ENCODE data around the gene ANP32E. TPM values are rescaled to one million over a fixed set of nuclear protein-coding genes. Genes with fewer than 3 reads are reported as not detected.
"Not testable (repeated sequence)": the region's sequence is repeated elsewhere in the genome, so short reads cannot be mapped to it uniquely, and the experiment has no call there.

Gene ANP32E
- total and polyA plus RNA-seq, 4 donors, result 20.8 to 39.1 (median 33.2) TPM

DNA sequence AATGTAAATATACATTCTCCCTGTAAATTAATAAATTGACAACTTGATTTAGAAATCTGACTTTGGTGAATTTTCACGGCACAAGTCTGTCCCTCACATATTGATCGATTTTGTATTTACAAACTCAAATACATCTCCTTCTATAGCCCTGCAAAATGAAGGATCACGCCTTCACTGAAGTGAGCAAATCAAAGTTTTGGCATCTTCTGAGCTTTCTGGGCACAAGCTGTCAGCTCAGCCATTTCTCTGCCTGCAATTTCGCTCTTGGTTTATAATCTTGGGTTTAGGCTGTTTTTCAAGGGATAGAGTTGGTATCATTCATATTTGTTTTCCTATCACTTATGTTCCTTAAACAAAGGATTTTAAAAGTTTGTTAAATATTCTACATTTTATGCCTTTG lies 25.8 kb downstream of the ANP32E start:
- DNase-seq (no peak), ATAC-seq (ENCODE audit: insufficient read depth, low FRiP score) (no peak)
- WGBS, 2 donors, result 95 to 97% methylated on average over 4 of the region's 4 CpGs
- TF ChIP-seq, protein P1, sequence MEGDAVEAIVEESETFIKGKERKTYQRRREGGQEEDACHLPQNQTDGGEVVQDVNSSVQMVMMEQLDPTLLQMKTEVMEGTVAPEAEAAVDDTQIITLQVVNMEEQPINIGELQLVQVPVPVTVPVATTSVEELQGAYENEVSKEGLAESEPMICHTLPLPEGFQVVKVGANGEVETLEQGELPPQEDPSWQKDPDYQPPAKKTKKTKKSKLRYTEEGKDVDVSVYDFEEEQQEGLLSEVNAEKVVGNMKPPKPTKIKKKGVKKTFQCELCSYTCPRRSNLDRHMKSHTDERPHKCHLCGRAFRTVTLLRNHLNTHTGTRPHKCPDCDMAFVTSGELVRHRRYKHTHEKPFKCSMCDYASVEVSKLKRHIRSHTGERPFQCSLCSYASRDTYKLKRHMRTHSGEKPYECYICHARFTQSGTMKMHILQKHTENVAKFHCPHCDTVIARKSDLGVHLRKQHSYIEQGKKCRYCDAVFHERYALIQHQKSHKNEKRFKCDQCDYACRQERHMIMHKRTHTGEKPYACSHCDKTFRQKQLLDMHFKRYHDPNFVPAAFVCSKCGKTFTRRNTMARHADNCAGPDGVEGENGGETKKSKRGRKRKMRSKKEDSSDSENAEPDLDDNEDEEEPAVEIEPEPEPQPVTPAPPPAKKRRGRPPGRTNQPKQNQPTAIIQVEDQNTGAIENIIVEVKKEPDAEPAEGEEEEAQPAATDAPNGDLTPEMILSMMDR (IDR thresholded peaks at IDR 0.05; ENCODE audit: control extremely low read depth, extremely low read depth), result no peak
- Histone ChIP-seq H3K36me3 (ENCODE audit: control insufficient read depth in 4 of 4, insufficient read depth in 4 of 4, low read length in 4 of 4) (no peaks in the 10 kb centered on the region), H3K4me3 (no peak overlapping the region), H3K9me3 (ENCODE audit: control insufficient read depth in 4 of 4, insufficient read depth in 3 of 4, low read length in 3 of 4) (no peaks in the 10 kb centered on the region), H3K27ac (ENCODE audit: low read depth in 1 of 2, low read length in 1 of 2) (no peak overlapping the region), H3K9ac (ENCODE audit: insufficient read depth in 1 of 2, low read length in 2 of 2) (no peak overlapping the region), H3K27me3 (ENCODE audit: control insufficient read depth in 3 of 3, insufficient read depth in 3 of 3, low read length in 2 of 3) (no peaks in the 10 kb centered on the region), H3K4me1 (ENCODE audit: control insufficient read depth in 5 of 5, insufficient read depth in 5 of 5, low read length in 5 of 5) (peaks cover 0 to 5% (median 0%) of the 10 kb centered on the region in 5 donors)

GRCh38 chr1:150208460-150208859 lies 27.5 kb downstream of the ANP32E start:
- DNase-seq; H3K4me1 ChIP-seq (ENCODE audit: control insufficient read depth in 5 of 5, insufficient read depth in 5 of 5, low read length in 5 of 5); H3K27ac ChIP-seq (ENCODE audit: low read depth in 1 of 2, low read length in 1 of 2); ATAC-seq (ENCODE audit: insufficient read depth, low FRiP score); H3K36me3 ChIP-seq (ENCODE audit: control insufficient read depth in 4 of 4, insufficient read depth in 4 of 4, low read length in 4 of 4); H3K27me3 ChIP-seq (ENCODE audit: control insufficient read depth in 3 of 3, insufficient read depth in 3 of 3, low read length in 2 of 3); H3K4me3 ChIP-seq; H3K9ac ChIP-seq (ENCODE audit: insufficient read depth in 1 of 2, low read length in 2 of 2); H3K9me3 ChIP-seq (ENCODE audit: control insufficient read depth in 4 of 4, insufficient read depth in 3 of 4, low read length in 3 of 4): not testable (repeated sequence)
- WGBS, 2 donors, result 91 to 95% methylated on average over 6 of the region's 6 CpGs

DNA sequence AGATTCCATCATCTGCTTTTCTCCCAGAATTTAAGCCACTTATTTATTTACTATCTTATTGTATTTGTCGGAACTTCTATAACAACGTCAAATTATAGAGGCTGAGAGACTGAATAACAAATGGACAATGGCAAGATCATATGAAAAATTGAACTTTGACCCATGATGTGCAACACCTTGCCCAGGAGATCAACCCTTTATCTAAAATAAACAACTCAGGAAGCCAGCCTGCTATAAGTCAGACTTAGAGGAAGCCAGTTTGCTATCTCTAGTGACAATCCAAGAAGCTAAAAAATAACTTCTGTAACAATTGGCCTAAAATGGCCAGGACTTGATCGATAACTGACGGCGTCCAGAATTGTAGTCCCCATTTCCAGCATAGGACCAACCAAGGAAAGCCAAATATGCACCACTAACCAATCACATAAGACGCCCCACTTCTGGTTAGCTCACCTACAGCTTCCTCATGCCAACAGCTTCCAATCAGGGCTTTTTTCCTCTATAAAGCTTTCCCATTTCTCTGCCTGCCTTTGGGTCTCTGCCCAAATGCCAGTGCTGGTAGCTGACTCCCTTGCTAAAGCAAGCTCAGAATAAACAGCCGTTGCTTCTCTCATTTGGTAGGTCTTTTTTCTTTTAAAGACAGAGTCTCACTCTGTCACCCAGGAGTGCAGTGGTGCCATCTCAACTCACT lies 28.5 kb downstream of the ANP32E start:
- 91 to 92% methylated on average over 7 of the region's 7 CpGs for WGBS, 2 donors
- no peak overlapping the region for H3K4me3 ChIP-seq
- no peak for ATAC-seq (ENCODE audit: insufficient read depth, low FRiP score)
- TF ChIP-seq, protein P1 (IDR thresholded peaks at IDR 0.05; ENCODE audit: control extremely low read depth, extremely low read depth), result no peak
- H3K9ac ChIP-seq (ENCODE audit: insufficient read depth in 1 of 2, low read length in 2 of 2), result no peak overlapping the region
- no peaks in the 10 kb centered on the region for H3K9me3 ChIP-seq (ENCODE audit: control insufficient read depth in 4 of 4, insufficient read depth in 3 of 4, low read length in 3 of 4)
- H3K4me1 ChIP-seq (ENCODE audit: control insufficient read depth in 5 of 5, insufficient read depth in 5 of 5, low read length in 5 of 5), result no peaks in the 10 kb centered on the region
- H3K36me3 ChIP-seq (ENCODE audit: control insufficient read depth in 4 of 4, insufficient read depth in 4 of 4, low read length in 4 of 4), result no peaks in the 10 kb centered on the region
- no peaks in the 10 kb centered on the region for H3K27me3 ChIP-seq (ENCODE audit: control insufficient read depth in 3 of 3, insufficient read depth in 3 of 3, low read length in 2 of 3)
- no peak overlapping the region for H3K27ac ChIP-seq (ENCODE audit: low read depth in 1 of 2, low read length in 1 of 2)
- no peak for DNase-seq

DNA sequence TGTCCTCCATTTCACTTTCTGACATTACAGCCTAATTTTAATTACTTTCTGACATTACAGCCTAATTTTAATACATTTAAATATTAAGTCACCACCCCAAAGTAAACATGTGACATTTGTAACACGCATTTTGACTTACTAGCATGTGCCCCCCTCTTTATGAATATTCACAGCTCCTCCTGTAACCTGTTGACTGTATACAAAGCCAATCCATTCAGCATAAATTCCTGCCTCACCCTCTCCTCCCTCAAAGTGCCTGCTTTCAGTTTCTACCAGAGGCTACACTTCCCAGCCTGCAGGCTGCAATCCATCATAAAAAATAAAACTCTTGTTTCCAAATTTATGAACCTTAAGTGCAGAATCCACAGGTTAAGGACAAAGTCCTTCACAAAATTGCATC lies 39.5 kb downstream of the ANP32E start:
- no peaks in the 10 kb centered on the region for H3K4me1 ChIP-seq (ENCODE audit: control insufficient read depth in 5 of 5, insufficient read depth in 5 of 5, low read length in 5 of 5)
- TF ChIP-seq, protein P1 (IDR thresholded peaks at IDR 0.05; ENCODE audit: control extremely low read depth, extremely low read depth), result no peak
- DNase-seq, result no peak
- no peak overlapping the region for H3K4me3 ChIP-seq
- peaks cover 0 to 3% (median 2%) of the 10 kb centered on the region in 3 donors for H3K27me3 ChIP-seq (ENCODE audit: control insufficient read depth in 3 of 3, insufficient read depth in 3 of 3, low read length in 2 of 3)
- 77 to 92% methylated on average over 1 of the region's 1 CpG for WGBS, 2 donors
- H3K36me3 ChIP-seq (ENCODE audit: control insufficient read depth in 4 of 4, insufficient read depth in 4 of 4, low read length in 4 of 4), result no peaks in the 10 kb centered on the region
- ATAC-seq (ENCODE audit: insufficient read depth, low FRiP score), result no peak
- H3K27ac ChIP-seq (ENCODE audit: low read depth in 1 of 2, low read length in 1 of 2), result no peak overlapping the region
- no peak overlapping the region for H3K9ac ChIP-seq (ENCODE audit: insufficient read depth in 1 of 2, low read length in 2 of 2)
- H3K9me3 ChIP-seq (ENCODE audit: control insufficient read depth in 4 of 4, insufficient read depth in 3 of 4, low read length in 3 of 4), result no peaks in the 10 kb centered on the region
